HG02571 (cell line): Measurements from ENCODE around the gene UBE2L3.

Source experiments
- ATAC-seq: cut with Tn5 transposase; IDR thresholded peaks from one replicate; pipeline ENCODE4 v1.9.1; 2021; ENCODE audit warnings: mild to moderate bottlenecking, moderate library complexity; ENCODE audit not compliant: unreplicated experiment

Gene UBE2L3

GRCh38 chr22:21665047-21665851, 97.7 kb downstream of the UBE2L3 start:
- no peak for ATAC-seq

GRCh38 chr22:21666786-21667185, 99.3 kb downstream of the UBE2L3 start:
- no peak for ATAC-seq

GRCh38 chr22:21669026-21669425, 101.5 kb downstream of the UBE2L3 start:
- no peak for ATAC-seq

GRCh38 chr22:21672107-21672629, 104.7 kb downstream of the UBE2L3 start:
- no peak for ATAC-seq
